GM12801 (cell line): ENCODE measurements around the gene SLX9.

Experiments used
- CTCF ChIP-seq: IDR thresholded peaks from one replicate; pipeline ENCODE4 v1.5.1; 2011; ENCODE audit warnings: control low read depth; ENCODE audit not compliant: insufficient read length; ENCODE audit errors: extremely low read depth

SLX9 gene

GRCh38 chr21:45012662-45013259 is 72.9 kb downstream of the SLX9 start:
- no peak for TF ChIP-seq CTCF

DNA sequence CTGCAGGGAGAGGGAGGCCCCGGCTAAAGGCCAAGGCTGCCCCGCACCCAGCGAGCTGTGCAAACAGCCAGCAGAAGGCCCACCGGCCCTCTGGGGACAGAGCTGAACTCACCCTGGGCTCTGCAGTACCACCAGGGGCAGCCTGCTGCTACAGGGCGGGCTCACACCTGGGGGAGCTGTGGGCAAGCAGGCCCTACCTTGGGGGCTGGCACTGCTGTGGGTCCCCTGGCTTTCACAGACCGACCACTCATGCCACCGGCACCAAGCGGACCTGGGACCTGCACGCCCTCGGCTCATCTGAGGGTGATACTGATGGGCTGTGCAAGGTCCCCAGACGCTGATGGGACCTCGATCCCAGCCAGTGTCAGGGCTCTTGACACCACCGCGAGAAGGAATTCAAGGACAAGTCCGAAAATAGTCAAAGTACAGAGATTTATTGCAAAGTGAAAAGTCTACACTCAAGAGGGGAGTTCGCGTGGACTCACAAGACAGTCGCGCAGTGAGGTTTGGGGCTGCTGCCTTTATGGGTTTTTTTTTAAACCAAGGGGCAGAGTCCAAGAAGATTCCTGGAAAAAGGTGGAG is 73.5 kb downstream of the SLX9 start:
- no peak for TF ChIP-seq CTCF

DNA sequence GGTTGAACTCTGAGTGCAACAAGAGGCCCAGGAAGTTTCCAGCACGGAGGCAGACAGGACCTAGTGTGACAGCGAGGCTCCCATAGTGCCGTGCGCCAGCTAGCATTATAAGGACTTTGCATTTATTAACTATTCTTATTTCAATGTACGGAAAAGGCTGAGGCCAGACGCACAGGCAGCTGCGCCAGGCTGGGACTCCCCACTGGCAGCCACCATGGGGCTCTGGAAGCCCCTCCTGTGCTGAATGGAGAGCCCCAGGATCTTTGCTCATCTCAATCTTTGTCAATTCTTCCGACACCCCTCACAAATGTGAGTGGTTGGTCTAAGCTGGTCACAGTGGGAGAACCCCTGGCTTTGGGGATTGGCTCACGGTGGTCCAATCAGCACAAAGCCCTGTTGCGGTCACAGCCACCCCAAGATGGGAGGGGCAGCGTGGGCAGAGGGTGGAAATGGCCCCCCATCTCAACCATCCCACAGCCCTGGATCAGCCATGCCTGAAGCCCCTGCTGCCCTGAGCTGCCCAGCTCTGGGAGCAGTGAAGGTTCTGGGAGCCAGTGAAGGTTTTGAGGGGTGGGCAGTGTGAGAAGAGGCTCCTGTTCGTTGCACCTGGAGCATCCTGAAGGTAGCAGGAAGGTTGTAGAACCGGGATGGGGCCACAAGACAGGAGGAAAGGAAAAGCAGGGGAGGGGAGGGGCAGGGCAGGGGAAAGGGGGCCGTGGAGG is 75.1 kb downstream of the SLX9 start:
- no peak for TF ChIP-seq CTCF

DNA sequence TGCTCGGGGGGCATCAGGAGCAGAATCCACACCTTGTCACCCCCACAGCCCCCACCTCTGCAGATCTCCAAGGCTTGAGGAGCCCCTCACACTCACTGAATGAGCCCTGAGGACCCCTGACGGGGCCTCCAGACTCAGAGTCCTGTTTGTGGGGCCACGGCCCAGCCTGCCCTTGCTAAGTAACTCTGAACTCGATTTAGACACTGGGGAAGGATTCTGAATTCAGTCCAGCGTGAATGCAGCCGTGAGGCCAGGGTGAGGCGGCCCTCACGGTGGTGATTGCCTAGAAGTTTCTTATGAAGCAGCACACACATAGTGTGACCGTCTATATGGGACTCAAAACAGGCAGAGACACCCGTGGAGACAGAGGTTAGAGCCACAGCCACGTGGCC is 75.6 kb downstream of the SLX9 start:
- TF ChIP-seq CTCF = no peak

GRCh38 chr21:45016031-45016405 is 76.2 kb downstream of the SLX9 start:
- TF ChIP-seq CTCF = no peak

- TF ChIP-seq CTCF = no peak
Measured at GRCh38 chr21:45016406-45017038, 76.7 kb downstream of the SLX9 start.

GRCh38 chr21:45017039-45017960 is 77.5 kb downstream of the SLX9 start:
- TF ChIP-seq CTCF = no peak
